WTC11 (cell line): ENCODE measurements around the gene PAN3.

Source experiments
- ATF3 ChIP-seq: sonication (generic); formaldehyde crosslinking; conservative IDR thresholded peaks from 2 replicates; pipeline ENCODE4 v1.8.1; 2022; ENCODE audit warnings: mild to moderate bottlenecking, missing genetic modification reagents
- ATF6 ChIP-seq: sonication (generic); formaldehyde crosslinking; IDR thresholded peaks from 2 replicates; pipeline ENCODE4 v1.8.1; 2023; ENCODE audit warnings: mild to moderate bottlenecking, missing genetic modification reagents
- CTCF ChIP-seq: fragments of 200-600 bp; IDR thresholded peaks from 2 replicates; pipeline ENCODE4 v1.8.0; 2022; ENCODE audit warnings: antibody characterized with exemption
- E2F4 ChIP-seq: sonication (generic); formaldehyde crosslinking; IDR thresholded peaks from 2 replicates; pipeline ENCODE4 v1.8.1; 2022; ENCODE audit warnings: low read depth, mild to moderate bottlenecking, moderate library complexity, missing genetic modification reagents, borderline replicate concordance
- ESRRA ChIP-seq: sonication (generic); formaldehyde crosslinking; IDR thresholded peaks from 2 replicates; pipeline ENCODE4 v1.8.1; 2022; ENCODE audit warnings: mild to moderate bottlenecking, missing genetic modification reagents, borderline replicate concordance
- FOXK1 ChIP-seq: sonication (generic); formaldehyde crosslinking; IDR thresholded peaks from 2 replicates; pipeline ENCODE4 v1.8.0; 2022; ENCODE audit warnings: mild to moderate bottlenecking, moderate library complexity, missing genetic modification reagents
- GRHL2 ChIP-seq: fragments of 250-450 bp; sonication (Bioruptor Pico); IDR thresholded peaks from 2 replicates; pipeline ENCODE4 v1.8.0; 2022; ENCODE audit warnings: mild to moderate bottlenecking, moderate library complexity; ENCODE audit not compliant: insufficient replicate concordance, severe bottlenecking
- IRF1 ChIP-seq: sonication (generic); formaldehyde crosslinking; IDR thresholded peaks from 2 replicates; pipeline ENCODE4 v1.8.0; 2023; ENCODE audit warnings: missing genetic modification reagents
- NR2C2 ChIP-seq: sonication (generic); formaldehyde crosslinking; IDR thresholded peaks from 2 replicates; pipeline ENCODE4 v1.8.0; 2022; ENCODE audit warnings: mild to moderate bottlenecking, missing genetic modification reagents
- RELA ChIP-seq: sonication (generic); formaldehyde crosslinking; IDR thresholded peaks from 2 replicates; pipeline ENCODE4 v1.8.1; 2022; ENCODE audit warnings: missing genetic modification reagents, mild to moderate bottlenecking, borderline replicate concordance
- USF2 ChIP-seq: sonication (generic); formaldehyde crosslinking; IDR thresholded peaks from 2 replicates; pipeline ENCODE4 v1.8.1; 2023; ENCODE audit warnings: mild to moderate bottlenecking, missing genetic modification reagents, moderate library complexity
- ZNF281 ChIP-seq: sonication (generic); formaldehyde crosslinking; IDR thresholded peaks from 2 replicates; pipeline ENCODE4 v1.8.0; 2023; ENCODE audit warnings: mild to moderate bottlenecking, missing genetic modification reagents

GRCh38 chr13:28299916-28300315 lies 161.6 kb downstream of the PAN3 start:
- TF ChIP-seq FOXK1 (no peak), E2F4 (CRISPR knock-in tag) (no peak), ZNF281 (CRISPR knock-in tag) (no peak), ATF6 (CRISPR knock-in tag) (no peak), USF2 (CRISPR knock-in tag) (no peak), NR2C2 (CRISPR knock-in tag) (no peak), CTCF (no peak), GRHL2 (CRISPR knock-in tag) (no peak), RELA (CRISPR knock-in tag) (no peak), ATF3 (no peak), ESRRA (CRISPR knock-in tag) (no peak), IRF1 (no peak)
